ENCODE measurements around the gene APOH.

DNA sequence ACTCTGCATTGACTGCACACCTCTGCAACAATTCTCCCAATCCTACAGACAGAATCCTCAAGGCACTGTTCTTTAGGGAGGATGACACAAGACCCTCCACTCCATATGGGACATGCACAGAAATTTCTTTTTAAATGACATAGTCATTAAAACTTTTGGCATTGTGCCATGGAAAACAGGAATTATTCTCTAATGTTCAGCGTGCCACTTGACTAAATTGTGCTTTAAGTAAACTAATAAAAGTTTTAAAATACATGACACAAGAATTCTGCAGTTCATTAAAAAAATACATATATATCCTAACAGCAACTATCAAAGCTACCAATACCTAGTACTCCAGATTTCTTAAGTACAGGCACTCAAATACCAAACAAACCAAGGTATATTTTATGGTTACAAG, 53.3 kb downstream of the APOH start:
- TF ChIP-seq POLR2A (IDR thresholded peaks at IDR 0.05), result no peak
- TF ChIP-seq, protein P1, sequence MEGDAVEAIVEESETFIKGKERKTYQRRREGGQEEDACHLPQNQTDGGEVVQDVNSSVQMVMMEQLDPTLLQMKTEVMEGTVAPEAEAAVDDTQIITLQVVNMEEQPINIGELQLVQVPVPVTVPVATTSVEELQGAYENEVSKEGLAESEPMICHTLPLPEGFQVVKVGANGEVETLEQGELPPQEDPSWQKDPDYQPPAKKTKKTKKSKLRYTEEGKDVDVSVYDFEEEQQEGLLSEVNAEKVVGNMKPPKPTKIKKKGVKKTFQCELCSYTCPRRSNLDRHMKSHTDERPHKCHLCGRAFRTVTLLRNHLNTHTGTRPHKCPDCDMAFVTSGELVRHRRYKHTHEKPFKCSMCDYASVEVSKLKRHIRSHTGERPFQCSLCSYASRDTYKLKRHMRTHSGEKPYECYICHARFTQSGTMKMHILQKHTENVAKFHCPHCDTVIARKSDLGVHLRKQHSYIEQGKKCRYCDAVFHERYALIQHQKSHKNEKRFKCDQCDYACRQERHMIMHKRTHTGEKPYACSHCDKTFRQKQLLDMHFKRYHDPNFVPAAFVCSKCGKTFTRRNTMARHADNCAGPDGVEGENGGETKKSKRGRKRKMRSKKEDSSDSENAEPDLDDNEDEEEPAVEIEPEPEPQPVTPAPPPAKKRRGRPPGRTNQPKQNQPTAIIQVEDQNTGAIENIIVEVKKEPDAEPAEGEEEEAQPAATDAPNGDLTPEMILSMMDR (IDR thresholded peaks at IDR 0.05), result no peak
